Measurements from ENCODE around the gene YPEL2.

GRCh38 chr17:59376506-59376905 is 45.1 kb downstream of the YPEL2 start:
- TF ChIP-seq CTCF (IDR thresholded peaks at IDR 0.05) = no peak
- no peak for TF ChIP-seq ZFX (IDR thresholded peaks at IDR 0.05; ENCODE audit: borderline replicate concordance)
